ENCODE measurements around the gene ZBTB7C. TPM values are rescaled to one million over a fixed set of nuclear protein-coding genes. Genes with fewer than 3 reads are reported as not detected.

ZBTB7C gene
- total and polyA plus RNA-seq, 4 donors, result 3.2 to 10.9 (median 3.7) TPM

GRCh38 chr18:48397021-48397420, 12.2 kb downstream of the ZBTB7C start:
- Histone ChIP-seq H3K27ac (ENCODE audit: low read depth in 1 of 2, low read length in 1 of 2) (no peak overlapping the region), H3K36me3 (ENCODE audit: control insufficient read depth in 4 of 4, insufficient read depth in 4 of 4, low read length in 4 of 4) (no peaks in the 10 kb centered on the region), H3K27me3 (ENCODE audit: control insufficient read depth in 3 of 3, insufficient read depth in 3 of 3, low read length in 2 of 3) (no peaks in the 10 kb centered on the region), H3K4me3 (no peak overlapping the region), H3K9ac (ENCODE audit: insufficient read depth in 1 of 2, low read length in 2 of 2) (no peak overlapping the region), H3K9me3 (ENCODE audit: control insufficient read depth in 4 of 4, insufficient read depth in 3 of 4, low read length in 3 of 4) (no peaks in the 10 kb centered on the region), H3K4me1 (ENCODE audit: control insufficient read depth in 5 of 5, insufficient read depth in 5 of 5, low read length in 5 of 5) (peaks cover 2 to 17% (median 12%) of the 10 kb centered on the region in 5 donors)
- 60 to 63% methylated on average over 4 of the region's 4 CpGs for WGBS, 2 donors
- no peak for TF ChIP-seq CTCF (IDR thresholded peaks at IDR 0.05; ENCODE audit: control extremely low read depth, extremely low read depth)
- ATAC-seq (ENCODE audit: insufficient read depth, low FRiP score) (no peak), DNase-seq (peak in 1 of 3 donors; percentile 52)

GRCh38 chr18:48396561-48396960, 12.6 kb downstream of the ZBTB7C start:
- no peak overlapping the region for H3K4me3 ChIP-seq
- no peaks in the 10 kb centered on the region for H3K36me3 ChIP-seq (ENCODE audit: control insufficient read depth in 4 of 4, insufficient read depth in 4 of 4, low read length in 4 of 4)
- H3K27me3 ChIP-seq (ENCODE audit: control insufficient read depth in 3 of 3, insufficient read depth in 3 of 3, low read length in 2 of 3), result no peaks in the 10 kb centered on the region
- no peak for DNase-seq
- no peak overlapping the region for H3K9ac ChIP-seq (ENCODE audit: insufficient read depth in 1 of 2, low read length in 2 of 2)
- H3K27ac ChIP-seq (ENCODE audit: low read depth in 1 of 2, low read length in 1 of 2), result no peak overlapping the region
- 63 to 82% methylated on average over 5 of the region's 5 CpGs for WGBS, 2 donors
- no peak for TF ChIP-seq CTCF (IDR thresholded peaks at IDR 0.05; ENCODE audit: control extremely low read depth, extremely low read depth)
- ATAC-seq (ENCODE audit: insufficient read depth, low FRiP score), result no peak
- H3K4me1 ChIP-seq (ENCODE audit: control insufficient read depth in 5 of 5, insufficient read depth in 5 of 5, low read length in 5 of 5), result peaks cover 2 to 20% (median 16%) of the 10 kb centered on the region in 5 donors
- no peaks in the 10 kb centered on the region for H3K9me3 ChIP-seq (ENCODE audit: control insufficient read depth in 4 of 4, insufficient read depth in 3 of 4, low read length in 3 of 4)

- H3K4me1 ChIP-seq (ENCODE audit: control insufficient read depth in 5 of 5, insufficient read depth in 5 of 5, low read length in 5 of 5), result peaks cover 2 to 20% (median 18%) of the 10 kb centered on the region in 5 donors
- no peak overlapping the region for H3K27ac ChIP-seq (ENCODE audit: low read depth in 1 of 2, low read length in 1 of 2)
- WGBS, 2 donors, result 78 to 86% methylated on average over 1 of the region's 1 CpG
- no peak overlapping the region for H3K9ac ChIP-seq (ENCODE audit: insufficient read depth in 1 of 2, low read length in 2 of 2)
- H3K36me3 ChIP-seq (ENCODE audit: control insufficient read depth in 4 of 4, insufficient read depth in 4 of 4, low read length in 4 of 4), result no peaks in the 10 kb centered on the region
- no peaks in the 10 kb centered on the region for H3K9me3 ChIP-seq (ENCODE audit: control insufficient read depth in 4 of 4, insufficient read depth in 3 of 4, low read length in 3 of 4)
- no peak for TF ChIP-seq CTCF (IDR thresholded peaks at IDR 0.05; ENCODE audit: control extremely low read depth, extremely low read depth)
- ATAC-seq (ENCODE audit: insufficient read depth, low FRiP score), result no peak
- no peaks in the 10 kb centered on the region for H3K27me3 ChIP-seq (ENCODE audit: control insufficient read depth in 3 of 3, insufficient read depth in 3 of 3, low read length in 2 of 3)
- H3K4me3 ChIP-seq, result no peak overlapping the region
- no peak for DNase-seq
Observed at GRCh38 chr18:48395646-48396045, 13.5 kb downstream of the ZBTB7C start.

- no peak for TF ChIP-seq CTCF (IDR thresholded peaks at IDR 0.05; ENCODE audit: control extremely low read depth, extremely low read depth)
- Histone ChIP-seq H3K9me3 (ENCODE audit: control insufficient read depth in 4 of 4, insufficient read depth in 3 of 4, low read length in 3 of 4) (no peaks in the 10 kb centered on the region), H3K36me3 (ENCODE audit: control insufficient read depth in 4 of 4, insufficient read depth in 4 of 4, low read length in 4 of 4) (no peaks in the 10 kb centered on the region), H3K27me3 (ENCODE audit: control insufficient read depth in 3 of 3, insufficient read depth in 3 of 3, low read length in 2 of 3) (no peaks in the 10 kb centered on the region), H3K4me3 (no peak overlapping the region), H3K27ac (ENCODE audit: low read depth in 1 of 2, low read length in 1 of 2) (no peak overlapping the region), H3K9ac (ENCODE audit: insufficient read depth in 1 of 2, low read length in 2 of 2) (no peak overlapping the region), H3K4me1 (ENCODE audit: control insufficient read depth in 5 of 5, insufficient read depth in 5 of 5, low read length in 5 of 5) (peaks cover 2 to 20% (median 18%) of the 10 kb centered on the region in 5 donors)
- ATAC-seq (ENCODE audit: insufficient read depth, low FRiP score) (no peak), DNase-seq (no peak)
- WGBS, 2 donors, result 68 to 80% methylated on average over 5 of the region's 5 CpGs
Observed at GRCh38 chr18:48394176-48394575, 15.0 kb downstream of the ZBTB7C start.

Measured in lung (tissue), 12 donors.